NCI-H2081 treated with DMSO at 0.1 percent for 48 hours (cell line): ENCODE data around the gene IL17RD.
"Not testable (repeated sequence)": the region's sequence is repeated elsewhere in the genome, so short reads cannot be mapped to it uniquely, and the experiment has no call there.

ENCODE experiments used
- DNase-seq: peaks from one replicate; lab custom pipeline; 2025; lab: John Stamatoyannopoulos, UW

Gene IL17RD

GRCh38 chr3:57093489-57093888 is 71.7 kb downstream of the IL17RD start:
- DNase-seq = no peak

GRCh38 chr3:57091521-57092273 is 73.5 kb downstream of the IL17RD start:
- DNase-seq = no peak

- no peak for DNase-seq
These were observed 76.1 kb downstream of the IL17RD start for GRCh38 chr3:57089043-57089442.

GRCh38 chr3:57088503-57088902 is 76.7 kb downstream of the IL17RD start:
- DNase-seq = no peak

- no peak for DNase-seq
These were observed 77.6 kb downstream of the IL17RD start for GRCh38 chr3:57087361-57088092.

- no peak for DNase-seq
These were observed 79.0 kb downstream of the IL17RD start for GRCh38 chr3:57086201-57086600.

GRCh38 chr3:57085211-57085610 is 79.9 kb downstream of the IL17RD start:
- no peak for DNase-seq

- DNase-seq = not testable (repeated sequence)
These were observed 81.7 kb downstream of the IL17RD start for GRCh38 chr3:57083266-57083995.

GRCh38 chr3:57082481-57082880 is 82.7 kb downstream of the IL17RD start:
- DNase-seq = no peak

- DNase-seq = no peak
These were observed 84.0 kb downstream of the IL17RD start for GRCh38 chr3:57081173-57081572.

GRCh38 chr3:57080171-57080570 is 85.0 kb downstream of the IL17RD start:
- no peak for DNase-seq

- DNase-seq = no peak
These were observed 85.7 kb downstream of the IL17RD start for GRCh38 chr3:57079474-57079831.

GRCh38 chr3:57078635-57079473 is 86.3 kb downstream of the IL17RD start:
- DNase-seq = no peak

GRCh38 chr3:57078344-57078634 is 86.9 kb downstream of the IL17RD start:
- no peak for DNase-seq

GRCh38 chr3:57077630-57078343 is 87.4 kb downstream of the IL17RD start:
- no peak for DNase-seq

- no peak for DNase-seq
These were observed 88.7 kb downstream of the IL17RD start for GRCh38 chr3:57076422-57076951.

- DNase-seq = no peak
These were observed 91.0 kb downstream of the IL17RD start for GRCh38 chr3:57074135-57074534.

GRCh38 chr3:57073628-57074027 is 91.5 kb downstream of the IL17RD start:
- DNase-seq = no peak

- DNase-seq = no peak
These were observed 95.7 kb downstream of the IL17RD start for GRCh38 chr3:57069503-57069902.

- no peak for DNase-seq
These were observed 96.6 kb downstream of the IL17RD start for GRCh38 chr3:57068437-57069089.

- no peak for DNase-seq
These were observed 98.7 kb downstream of the IL17RD start for GRCh38 chr3:57066471-57066870.
